ENCODE results near the gene HAAO.

GRCh38 chr2:42792087-42792582 lies 248 bp downstream of the HAAO start:
- TF ChIP-seq CTCF (IDR thresholded peaks at IDR 0.05) (no peak), POLR2A (IDR thresholded peaks at IDR 0.05) (no peak)

Measured in Peyer's patch (tissue), 4 donors.